Ishikawa (cell line): ENCODE results near the gene TFIP11.

ENCODE experiments used
- CEBPB ChIP-seq: IDR thresholded peaks from 2 replicates; pipeline ENCODE4 v1.6.1; 2012
- CREB1 ChIP-seq: IDR thresholded peaks from 2 replicates; pipeline ENCODE4 v1.6.1; 2012; ENCODE audit warnings: low read depth
- EGR1 ChIP-seq: IDR thresholded peaks from 2 replicates; pipeline ENCODE4 v1.6.1; 2012
- EP300 ChIP-seq: IDR thresholded peaks from 2 replicates; pipeline ENCODE4 v1.6.1; 2012; ENCODE audit warnings: borderline replicate concordance
- FOXM1 ChIP-seq: IDR thresholded peaks from 2 replicates; pipeline ENCODE4 v1.6.1; 2012; ENCODE audit warnings: low read depth, borderline replicate concordance
- MAX ChIP-seq: IDR thresholded peaks from 2 replicates; pipeline ENCODE4 v1.6.1; 2012
- NFIC ChIP-seq: IDR thresholded peaks from 2 replicates; pipeline ENCODE4 v1.6.1; 2012
- RAD21 ChIP-seq: IDR thresholded peaks from 2 replicates; pipeline ENCODE4 v1.6.1; 2012; ENCODE audit warnings: low read depth
- TAF1 ChIP-seq: IDR thresholded peaks from 2 replicates; pipeline ENCODE4 v1.6.1; 2012; ENCODE audit warnings: low read depth, mild to moderate bottlenecking
- TCF12 ChIP-seq: IDR thresholded peaks from 2 replicates; pipeline ENCODE4 v1.6.1; 2012; ENCODE audit warnings: low read depth
- TEAD4 ChIP-seq: IDR thresholded peaks from 2 replicates; pipeline ENCODE4 v1.6.1; 2012
- USF1 ChIP-seq: IDR thresholded peaks from 2 replicates; pipeline ENCODE4 v1.6.1; 2012
- YY1 ChIP-seq: IDR thresholded peaks from 2 replicates; pipeline ENCODE4 v1.6.1; 2012; ENCODE audit warnings: low read depth
- ZBTB7A ChIP-seq: IDR thresholded peaks from 2 replicates; pipeline ENCODE4 v1.6.1; 2012; ENCODE audit warnings: low read depth
- TF ChIP-seq, protein P1 (sequence below): IDR thresholded peaks from 2 replicates; pipeline ENCODE4 v1.6.1; 2012; ENCODE audit warnings: low read depth, mild to moderate bottlenecking

Gene TFIP11

GRCh38 chr22:26499188-26499703, 13.0 kb downstream of the TFIP11 start:
- TF ChIP-seq FOXM1, result no peak
- TF ChIP-seq NFIC, result no peak
- TF ChIP-seq RAD21, result no peak
- no peak for TF ChIP-seq TEAD4
- TF ChIP-seq, protein P1, sequence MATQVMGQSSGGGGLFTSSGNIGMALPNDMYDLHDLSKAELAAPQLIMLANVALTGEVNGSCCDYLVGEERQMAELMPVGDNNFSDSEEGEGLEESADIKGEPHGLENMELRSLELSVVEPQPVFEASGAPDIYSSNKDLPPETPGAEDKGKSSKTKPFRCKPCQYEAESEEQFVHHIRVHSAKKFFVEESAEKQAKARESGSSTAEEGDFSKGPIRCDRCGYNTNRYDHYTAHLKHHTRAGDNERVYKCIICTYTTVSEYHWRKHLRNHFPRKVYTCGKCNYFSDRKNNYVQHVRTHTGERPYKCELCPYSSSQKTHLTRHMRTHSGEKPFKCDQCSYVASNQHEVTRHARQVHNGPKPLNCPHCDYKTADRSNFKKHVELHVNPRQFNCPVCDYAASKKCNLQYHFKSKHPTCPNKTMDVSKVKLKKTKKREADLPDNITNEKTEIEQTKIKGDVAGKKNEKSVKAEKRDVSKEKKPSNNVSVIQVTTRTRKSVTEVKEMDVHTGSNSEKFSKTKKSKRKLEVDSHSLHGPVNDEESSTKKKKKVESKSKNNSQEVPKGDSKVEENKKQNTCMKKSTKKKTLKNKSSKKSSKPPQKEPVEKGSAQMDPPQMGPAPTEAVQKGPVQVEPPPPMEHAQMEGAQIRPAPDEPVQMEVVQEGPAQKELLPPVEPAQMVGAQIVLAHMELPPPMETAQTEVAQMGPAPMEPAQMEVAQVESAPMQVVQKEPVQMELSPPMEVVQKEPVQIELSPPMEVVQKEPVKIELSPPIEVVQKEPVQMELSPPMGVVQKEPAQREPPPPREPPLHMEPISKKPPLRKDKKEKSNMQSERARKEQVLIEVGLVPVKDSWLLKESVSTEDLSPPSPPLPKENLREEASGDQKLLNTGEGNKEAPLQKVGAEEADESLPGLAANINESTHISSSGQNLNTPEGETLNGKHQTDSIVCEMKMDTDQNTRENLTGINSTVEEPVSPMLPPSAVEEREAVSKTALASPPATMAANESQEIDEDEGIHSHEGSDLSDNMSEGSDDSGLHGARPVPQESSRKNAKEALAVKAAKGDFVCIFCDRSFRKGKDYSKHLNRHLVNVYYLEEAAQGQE, result no peak
- no peak for TF ChIP-seq EP300
- TF ChIP-seq TAF1, result no peak
- no peak for TF ChIP-seq CREB1
- no peak for TF ChIP-seq TCF12
- TF ChIP-seq MAX, result no peak
- TF ChIP-seq YY1, result no peak
- TF ChIP-seq USF1, result no peak
- no peak for TF ChIP-seq ZBTB7A
- no peak for TF ChIP-seq CEBPB
- TF ChIP-seq EGR1, result no peak

DNA sequence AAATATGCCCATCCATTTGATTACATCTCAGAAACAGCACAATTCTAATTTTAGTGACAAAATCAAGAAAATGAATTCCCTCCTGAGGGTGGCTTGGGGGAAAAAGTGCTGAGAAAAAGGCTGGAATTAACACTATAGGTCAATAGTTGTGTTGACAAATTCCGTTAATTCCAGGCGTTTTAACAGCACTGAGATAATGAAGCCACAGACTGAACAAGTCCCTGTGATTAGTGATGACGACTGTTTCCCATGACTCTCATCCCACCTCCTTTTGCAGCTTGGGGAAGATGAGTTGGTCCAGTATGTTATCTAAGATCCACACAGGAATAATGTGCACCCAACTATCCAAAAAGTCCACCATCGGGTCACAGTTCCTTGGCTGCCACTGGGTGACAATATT, 15.8 kb downstream of the TFIP11 start:
- TF ChIP-seq TCF12 (no peak), RAD21 (no peak), ZBTB7A (no peak), CEBPB (no peak), EP300 (no peak), TEAD4 (no peak), NFIC (no peak), YY1 (no peak), MAX (no peak), CREB1 (no peak), TAF1 (no peak), FOXM1 (no peak), USF1 (no peak), EGR1 (no peak)
- TF ChIP-seq, protein P1, result no peak

GRCh38 chr22:26494506-26494905, 17.8 kb downstream of the TFIP11 start:
- no peak for TF ChIP-seq ZBTB7A
- no peak for TF ChIP-seq EGR1
- TF ChIP-seq USF1, result no peak
- TF ChIP-seq TEAD4, result no peak
- no peak for TF ChIP-seq CREB1
- no peak for TF ChIP-seq CEBPB
- TF ChIP-seq EP300, result no peak
- no peak for TF ChIP-seq RAD21
- no peak for TF ChIP-seq TCF12
- no peak for TF ChIP-seq TAF1
- TF ChIP-seq YY1, result no peak
- no peak for TF ChIP-seq FOXM1
- TF ChIP-seq MAX, result no peak
- TF ChIP-seq NFIC, result no peak
- TF ChIP-seq, protein P1, result no peak
